Measurements from ENCODE around the gene NPRL2. TPM values are rescaled to one million over a fixed set of nuclear protein-coding genes. Genes with fewer than 3 reads are reported as not detected.

NPRL2 gene
- total and polyA plus RNA-seq, 2 experiments from 2014 or later, result 22.3 to 27.7 TPM

- TF ChIP-seq STAT1 (IDR thresholded peaks at IDR 0.05; ENCODE audit: unreplicated experiment) (no peak), ZNF114 (CRISPR knock-in tag; IDR thresholded peaks at IDR 0.05) (no peak), POLR2AphosphoS5 (IDR thresholded peaks at IDR 0.05; ENCODE audit: low read depth) (no peak), EZH2phosphoT487 (IDR thresholded peaks at IDR 0.05; ENCODE audit: unreplicated experiment) (no peak), ZNF331 (CRISPR knock-in tag; IDR thresholded peaks at IDR 0.05; ENCODE audit: low read depth) (no peak), ETS1 (IDR thresholded peaks at IDR 0.05) (no peak), JUNB (IDR thresholded peaks at IDR 0.05; ENCODE audit: unreplicated experiment) (no peak), EZH2 (IDR thresholded peaks at IDR 0.05; ENCODE audit: low read depth, unreplicated experiment) (no peak), REST (IDR thresholded peaks at IDR 0.05; ENCODE audit: unreplicated experiment) (no peak), CREB1 (CRISPR knock-in tag; IDR thresholded peaks at IDR 0.05; ENCODE audit: low read depth) (no peak), ZNF462 (CRISPR knock-in tag; IDR thresholded peaks at IDR 0.05) (no peak), CTCF (conservative IDR thresholded peaks at IDR 0.05; ENCODE audit: low read depth in 2 of 2) (no peak), NANOG (IDR thresholded peaks at IDR 0.05; ENCODE audit: borderline replicate concordance) (no peak)
- Histone ChIP-seq H3K4me2 (no peak overlapping the region), H3K9me2 (ENCODE audit: insufficient read depth) (no peaks in the 10 kb centered on the region), H4K20me1 (replicated peaks; ENCODE audit: insufficient read depth) (no peaks in the 10 kb centered on the region), H3K79me2 (replicated peaks; ENCODE audit: insufficient read depth) (no peaks in the 10 kb centered on the region), H3K36me3 (ENCODE audit: insufficient read depth) (no peaks in the 10 kb centered on the region; the same call in 1 of the 2 replicates), H3K4me3 (no peak overlapping the region), H3F3A (replicated peaks; ENCODE audit: low read depth) (no peaks in the 10 kb centered on the region), H3K4me1 (ENCODE audit: insufficient read depth) (no peaks in the 10 kb centered on the region), H3K27ac (ENCODE audit: low read depth) (no peak overlapping the region), H2AFZ (no peak overlapping the region), H3K27me3 (ENCODE audit: insufficient read depth) (no peaks in the 10 kb centered on the region)
- H3K4me3 Mint-ChIP-seq, result no peak overlapping the region
- no peak overlapping the region for H3K27ac Mint-ChIP-seq
- no peaks in the 10 kb centered on the region for H3K9me3 Mint-ChIP-seq
- H3K27me3 Mint-ChIP-seq (ENCODE audit: insufficient read depth, low read depth, poor library complexity), result peaks cover 4% of the 10 kb centered on the region
- H3K4me1 Mint-ChIP-seq, result no peaks in the 10 kb centered on the region
- ATAC-seq (no peak), DNase-seq (ENCODE audit: low spot score) (no peak)
- no peaks in the 10 kb centered on the region; the same call in 2 of the 3 replicates for H3K36me3 Mint-ChIP-seq (ENCODE audit: low read depth)
Observed at GRCh38 chr3:50395070-50395860, 44.7 kb upstream of the NPRL2 start.
